Measurements from ENCODE around the gene CDO1. TPM values are rescaled to one million over a fixed set of nuclear protein-coding genes. Genes with fewer than 3 reads are reported as not detected.

Gene CDO1
- total RNA-seq, 1 donor from 2014 or later, result 21.9 TPM

GRCh38 chr5:115857626-115858349 lies 41.3 kb upstream of the CDO1 start:
- H3K4me2 ChIP-seq, result peak overlapping the region; percentile 47
- DNase-seq (ENCODE audit: low spot score), result peak; percentile 12
- no peaks in the 10 kb centered on the region for H3K9me3 ChIP-seq (ENCODE audit: low read depth)
- H3K9me3 Mint-ChIP-seq, result peaks cover 20% of the 10 kb centered on the region
- H2AFZ ChIP-seq (replicated peaks), result no peak overlapping the region
- no peaks in the 10 kb centered on the region for H3K27me3 Mint-ChIP-seq (ENCODE audit: insufficient read depth, low read depth)
- no peaks in the 10 kb centered on the region for H4K20me1 ChIP-seq (ENCODE audit: low read depth)
- H3K27ac Mint-ChIP-seq, result peak overlapping the region; percentile 65
- no peaks in the 10 kb centered on the region for H3F3A ChIP-seq (ENCODE audit: low read depth)
- H3K4me1 ChIP-seq, result peaks cover 17% of the 10 kb centered on the region
- no peak overlapping the region for H3K9ac ChIP-seq
- TF ChIP-seq CTCF (IDR thresholded peaks at IDR 0.05), result no peak
- H3K4me3 ChIP-seq, result no peak overlapping the region
- no peaks in the 10 kb centered on the region for H3K36me3 ChIP-seq
- no peak overlapping the region for H3K27ac ChIP-seq
- H3K36me3 Mint-ChIP-seq, result peaks cover 17% of the 10 kb centered on the region
- H3K79me2 ChIP-seq (ENCODE audit: low read depth), result peaks cover 72% of the 10 kb centered on the region
- H3K4me1 Mint-ChIP-seq, result peaks cover 19% of the 10 kb centered on the region
- no peak overlapping the region for H3K4me3 Mint-ChIP-seq
- H3K27me3 ChIP-seq, result no peaks in the 10 kb centered on the region

DNA sequence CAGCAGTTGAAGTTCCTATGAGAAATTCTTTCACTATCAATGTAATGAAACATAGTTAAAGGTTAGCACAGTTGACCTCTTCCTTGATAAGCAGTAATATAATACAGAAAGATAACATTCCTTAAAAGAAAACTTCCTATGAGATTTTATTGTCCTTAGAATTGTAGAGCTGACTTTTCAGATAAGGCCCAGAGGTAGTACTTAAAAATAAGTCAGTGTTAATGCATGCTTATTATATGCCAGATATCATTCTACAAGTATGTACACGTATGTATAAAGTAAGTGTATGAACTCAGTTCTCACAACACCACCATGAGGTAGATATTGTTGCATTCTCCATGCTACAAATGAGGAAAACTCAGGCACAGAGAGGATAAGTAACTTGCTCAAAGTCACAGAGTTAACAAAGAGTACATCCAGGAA lies 40.6 kb upstream of the CDO1 start:
- peaks cover 19% of the 10 kb centered on the region for H3K4me1 Mint-ChIP-seq

GRCh38 chr5:115855959-115856358 lies 39.5 kb upstream of the CDO1 start:
- H3F3A ChIP-seq (ENCODE audit: low read depth), result no peaks in the 10 kb centered on the region
- Mint-ChIP-seq H3K36me3 (peaks cover 14% of the 10 kb centered on the region), H3K4me3 (no peak overlapping the region), H3K27me3 (ENCODE audit: insufficient read depth, low read depth) (no peaks in the 10 kb centered on the region), H3K27ac (no peak overlapping the region), H3K9me3 (peaks cover 15% of the 10 kb centered on the region), H3K4me1 (peaks cover 26% of the 10 kb centered on the region)
- peaks cover 17% of the 10 kb centered on the region for H3K4me1 ChIP-seq
- no peak overlapping the region for H3K27ac ChIP-seq
- H3K27me3 ChIP-seq, result no peaks in the 10 kb centered on the region
- H3K4me2 ChIP-seq, result no peak overlapping the region
- no peak for TF ChIP-seq EZH2phosphoT487 (IDR thresholded peaks at IDR 0.05)
- no peak for TF ChIP-seq CTCF (IDR thresholded peaks at IDR 0.05)
- TF ChIP-seq EZH2 (IDR thresholded peaks at IDR 0.05), result no peak
- H3K9ac ChIP-seq, result no peak overlapping the region
- no peak overlapping the region for H2AFZ ChIP-seq (replicated peaks)
- no peaks in the 10 kb centered on the region for H3K36me3 ChIP-seq
- peaks cover 73% of the 10 kb centered on the region for H3K79me2 ChIP-seq (ENCODE audit: low read depth)
- no peak for DNase-seq (ENCODE audit: low spot score)
- H3K4me3 ChIP-seq, result no peak overlapping the region
- H4K20me1 ChIP-seq (ENCODE audit: low read depth), result no peaks in the 10 kb centered on the region
- no peaks in the 10 kb centered on the region for H3K9me3 ChIP-seq (ENCODE audit: low read depth)

More for the DNA sequence above, 40.6 kb upstream of the CDO1 start:
- TF ChIP-seq CTCF (IDR thresholded peaks at IDR 0.05) (no peak), EZH2 (IDR thresholded peaks at IDR 0.05) (no peak), EZH2phosphoT487 (IDR thresholded peaks at IDR 0.05) (no peak)
- Mint-ChIP-seq H3K9me3 (peaks cover 18% of the 10 kb centered on the region), H3K4me3 (no peak overlapping the region), H3K27me3 (ENCODE audit: insufficient read depth, low read depth) (no peaks in the 10 kb centered on the region), H3K27ac (peak overlapping the region; percentile 52), H3K36me3 (peaks cover 17% of the 10 kb centered on the region)
- H3F3A ChIP-seq (ENCODE audit: low read depth), result no peaks in the 10 kb centered on the region
- no peak overlapping the region for H3K4me2 ChIP-seq
- no peak overlapping the region for H2AFZ ChIP-seq (replicated peaks)
- no peaks in the 10 kb centered on the region for H3K36me3 ChIP-seq
- H3K4me3 ChIP-seq, result no peak overlapping the region
- H3K27me3 ChIP-seq, result no peaks in the 10 kb centered on the region
- H3K9ac ChIP-seq, result no peak overlapping the region
- no peaks in the 10 kb centered on the region for H3K9me3 ChIP-seq (ENCODE audit: low read depth)
- peaks cover 17% of the 10 kb centered on the region for H3K4me1 ChIP-seq
- peaks cover 73% of the 10 kb centered on the region for H3K79me2 ChIP-seq (ENCODE audit: low read depth)
- no peaks in the 10 kb centered on the region for H4K20me1 ChIP-seq (ENCODE audit: low read depth)
- DNase-seq (ENCODE audit: low spot score), result no peak
- H3K27ac ChIP-seq, result no peak overlapping the region
